HG03442 (cell line): Measurements from ENCODE around the gene PDHA1.

Source experiments
- ATAC-seq: cut with Tn5 transposase; IDR thresholded peaks from one replicate; pipeline ENCODE4 v1.9.1; 2021; ENCODE audit warnings: mild to moderate bottlenecking, moderate library complexity; ENCODE audit not compliant: unreplicated experiment

The PDHA1 gene

GRCh38 chrX:19373351-19373891 is 29.7 kb downstream of the PDHA1 start:
- no peak for ATAC-seq

DNA sequence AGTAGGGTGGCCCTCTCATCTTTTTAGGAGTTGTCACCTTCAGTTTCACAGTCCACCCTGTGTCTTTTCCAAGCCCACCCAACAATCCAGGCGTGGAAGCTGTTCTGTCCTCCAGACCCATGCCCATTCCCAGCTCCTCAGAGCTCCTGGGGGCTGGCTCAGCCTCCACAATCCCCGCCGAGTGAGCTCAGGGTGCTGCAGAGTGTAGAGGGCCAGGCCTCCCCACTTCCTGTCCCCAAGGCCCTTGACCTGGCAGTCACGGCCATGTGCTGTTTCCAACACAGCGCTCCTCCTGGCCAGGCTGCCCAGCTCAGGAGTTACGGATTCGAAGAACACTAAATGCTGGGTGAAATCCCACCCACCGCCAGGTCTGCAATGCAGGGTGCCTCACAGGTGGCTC is 31.8 kb downstream of the PDHA1 start:
- ATAC-seq, result no peak

DNA sequence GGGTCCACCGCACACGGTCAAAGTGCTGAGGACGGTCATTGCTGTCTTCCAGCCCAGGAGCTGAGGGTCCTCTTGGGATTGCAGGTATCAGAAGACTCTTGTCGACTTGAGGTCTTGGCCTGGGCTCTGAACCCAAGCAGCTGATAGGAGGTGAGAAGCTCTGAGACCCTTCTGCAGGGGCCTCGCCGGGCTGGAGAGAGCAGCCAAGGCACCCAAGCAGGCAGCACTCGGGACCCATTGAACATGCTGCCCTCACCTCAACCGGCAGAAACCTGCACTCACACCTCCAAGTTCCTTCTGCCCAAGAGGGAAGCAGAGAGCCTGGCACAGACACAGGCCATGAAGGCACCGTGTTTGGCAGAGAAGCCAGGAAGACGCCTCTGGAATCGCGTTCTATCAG is 34.1 kb downstream of the PDHA1 start:
- ATAC-seq, result no peak

DNA sequence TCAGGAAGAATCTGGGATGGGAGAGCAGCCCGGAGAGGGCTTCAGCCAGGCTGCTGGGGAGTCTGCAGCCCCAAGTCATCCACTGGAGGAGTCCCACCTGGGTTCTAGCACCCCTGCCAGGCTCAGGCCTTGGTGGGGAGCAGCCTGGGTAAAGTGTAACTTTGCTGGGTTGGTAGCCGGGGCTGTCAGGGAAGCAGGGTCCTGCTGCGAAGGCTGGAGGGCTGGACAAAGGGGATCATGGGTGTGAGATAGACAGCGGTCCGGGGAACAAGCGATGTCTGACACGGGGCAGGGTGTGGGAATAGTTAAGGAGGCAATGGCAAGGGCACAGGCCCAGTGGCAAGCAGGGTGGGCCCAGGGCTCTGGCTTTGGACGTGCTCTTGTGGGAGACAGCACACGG is 37.6 kb downstream of the PDHA1 start:
- no peak for ATAC-seq

- ATAC-seq, result peak; percentile 61
Observed at GRCh38 chrX:19382555-19383145, 38.9 kb downstream of the PDHA1 start.

GRCh38 chrX:19386679-19387078 is 43.0 kb downstream of the PDHA1 start:
- no peak for ATAC-seq

DNA sequence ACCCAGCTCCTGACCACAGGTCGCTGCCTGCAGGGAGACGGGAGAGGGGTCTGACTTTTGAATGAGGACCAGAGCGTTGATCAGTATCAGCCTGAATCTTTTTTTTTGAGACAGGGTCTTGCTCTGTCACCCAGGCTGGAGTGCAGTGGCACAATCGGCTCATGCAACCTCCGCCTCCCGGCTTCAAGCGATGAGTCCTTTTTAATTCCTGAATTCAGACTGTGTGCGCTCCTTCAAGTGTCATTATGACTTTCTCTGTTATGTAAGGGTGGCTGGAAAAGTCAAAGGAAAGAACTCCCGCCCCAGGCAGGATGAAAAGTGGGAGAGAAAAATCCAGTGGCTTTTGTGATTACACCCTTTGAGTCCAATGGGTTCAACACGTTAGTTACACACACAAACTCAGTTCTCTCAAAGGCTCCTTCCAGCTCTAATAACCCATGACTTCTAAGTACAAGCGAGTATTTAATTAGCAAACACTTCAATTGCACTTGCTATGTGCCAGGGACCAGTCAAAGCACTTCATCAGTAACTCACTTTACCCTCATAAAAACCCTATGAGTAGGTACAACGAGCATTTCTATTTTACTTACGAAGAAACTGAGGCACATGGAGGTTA is 44.4 kb downstream of the PDHA1 start:
- ATAC-seq, result no peak

DNA sequence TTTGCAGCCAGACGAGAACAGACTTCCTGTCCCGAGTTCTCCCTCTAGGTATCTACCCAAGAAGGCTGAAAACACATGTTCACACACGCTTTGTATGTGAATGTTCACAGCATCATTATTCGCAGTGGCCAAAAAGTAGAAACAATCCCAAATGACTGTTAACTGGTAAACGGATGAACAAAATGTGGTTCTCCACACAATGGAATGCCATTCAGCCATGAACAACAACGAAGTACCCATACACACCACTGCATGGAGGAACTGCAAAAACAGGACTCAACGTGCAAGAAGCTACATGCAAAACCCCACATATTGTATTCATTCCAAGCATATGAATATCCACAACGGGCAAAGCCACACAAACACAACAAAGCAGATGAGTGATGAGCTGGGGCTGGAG is 45.0 kb downstream of the PDHA1 start:
- no peak for ATAC-seq

DNA sequence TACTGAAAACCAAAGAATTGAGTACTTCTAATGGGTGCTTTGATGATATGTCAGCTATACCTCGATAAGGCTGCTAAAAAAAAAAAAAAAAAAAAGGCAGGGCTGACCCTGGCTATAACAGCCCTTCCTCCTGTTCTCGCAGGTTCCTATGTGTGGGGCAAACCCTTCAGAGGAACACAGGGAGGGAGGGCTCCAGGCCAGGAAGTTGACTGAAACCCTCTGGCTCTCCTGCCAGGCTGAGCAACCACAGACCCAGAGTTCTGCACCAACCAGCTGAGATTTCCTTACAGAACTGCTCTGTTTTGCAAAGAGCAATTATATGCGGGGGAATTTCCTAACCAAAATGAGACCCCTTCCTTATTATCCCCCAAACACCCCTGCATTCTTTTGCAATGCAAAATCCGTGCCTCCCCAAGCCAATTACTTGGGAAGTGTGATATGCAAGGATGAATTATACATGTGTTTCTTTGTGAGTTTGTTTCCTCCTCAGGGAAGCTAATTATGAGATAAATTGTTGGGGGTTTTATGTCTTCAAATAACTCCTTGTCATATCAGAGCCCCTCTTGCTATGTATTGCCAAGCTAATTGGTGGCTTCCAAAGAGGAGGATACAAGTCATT is 45.6 kb downstream of the PDHA1 start:
- ATAC-seq, result no peak

DNA sequence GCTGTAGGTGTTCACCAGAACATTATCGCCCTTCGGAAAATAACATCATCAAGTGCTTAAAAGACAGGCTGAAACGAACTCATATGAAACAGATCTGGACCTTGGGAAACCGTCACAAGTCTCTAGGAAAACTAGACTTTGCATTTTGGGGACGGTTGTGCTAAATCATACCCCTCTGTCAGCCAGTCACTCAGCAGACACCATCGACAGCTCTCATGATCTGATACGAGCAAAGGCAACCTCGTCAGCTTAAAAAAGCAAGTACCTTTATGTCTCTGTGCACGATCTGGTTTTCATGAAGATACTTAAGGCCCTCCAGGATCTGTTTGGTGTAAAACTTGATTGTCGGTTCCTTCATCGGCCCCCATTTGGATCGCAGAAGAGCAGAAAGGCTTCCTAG is 48.4 kb downstream of the PDHA1 start:
- ATAC-seq, result no peak

DNA sequence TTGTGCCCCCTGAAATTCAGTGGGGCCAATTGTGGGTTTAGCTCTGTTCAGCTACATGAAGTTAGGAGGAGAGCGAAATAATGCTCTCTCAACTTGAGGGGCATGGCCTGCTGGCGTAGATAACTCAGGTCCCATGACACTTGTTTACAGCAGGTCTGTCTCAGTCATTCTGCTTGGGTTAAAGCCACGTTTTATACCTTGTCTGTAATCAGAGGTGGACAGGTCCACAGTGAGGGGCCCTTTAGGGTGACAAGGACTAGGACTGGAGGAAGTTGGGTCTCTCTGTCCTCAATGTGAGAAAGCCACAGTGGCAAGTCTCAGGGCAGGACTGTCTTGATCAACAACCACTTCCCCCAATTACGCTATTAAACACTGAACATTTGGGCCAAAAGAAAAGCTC is 49.0 kb downstream of the PDHA1 start:
- ATAC-seq, result no peak

GRCh38 chrX:19403696-19404095 is 60.0 kb downstream of the PDHA1 start:
- ATAC-seq, result no peak

DNA sequence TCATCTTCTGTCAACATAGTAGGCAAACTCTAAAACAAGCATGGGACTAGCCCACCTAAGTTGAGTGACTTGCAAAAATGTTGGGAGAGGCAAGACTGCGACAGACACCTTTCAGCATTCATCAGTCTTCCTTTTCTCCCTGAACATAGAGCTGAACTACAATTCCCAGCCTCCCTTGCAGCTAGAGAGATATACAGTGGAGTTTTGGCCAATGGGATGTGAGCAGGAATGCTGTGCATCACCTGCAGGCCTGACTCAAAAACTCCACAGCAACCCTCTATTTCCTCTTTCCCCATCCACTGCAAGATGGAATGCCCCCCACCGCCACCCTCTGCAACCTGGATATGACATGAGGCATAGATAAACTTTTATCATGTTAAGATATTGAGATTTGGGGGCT is 66.5 kb downstream of the PDHA1 start:
- no peak for ATAC-seq
